Astrocyte of the spinal cord (primary cell): ENCODE data around the gene FAM168A.

Experiments
- DNase-seq: peaks from one replicate; pipeline ENCODE4 v3.0.0; 2011; ENCODE audit warnings: low read depth, low spot score
- H3K4me3 ChIP-seq: 2 replicates; pipeline ENCODE4 v1.5.1; 2011; ENCODE audit warnings: low read depth, mild to moderate bottlenecking, low read length, moderate library complexity
- CTCF ChIP-seq: IDR thresholded peaks from 2 replicates; pipeline ENCODE4 v1.5.1; 2012; ENCODE audit warnings: low read depth, mild to moderate bottlenecking, low read length, inconsistent platforms
- in situ Hi-C: cut with HindIII; loops from 2 replicates; pipeline ENCODE4 v1.10.0; 2017; ENCODE audit warnings: low sequenced_read_pairs

Gene FAM168A

GRCh38 chr11:73465023-73465675 is 132.8 kb downstream of the FAM168A start:
- TF ChIP-seq CTCF = no peak
- no peak overlapping the region for H3K4me3 ChIP-seq
- in situ Hi-C loops = no loop called here
- DNase-seq = no peak

DNA sequence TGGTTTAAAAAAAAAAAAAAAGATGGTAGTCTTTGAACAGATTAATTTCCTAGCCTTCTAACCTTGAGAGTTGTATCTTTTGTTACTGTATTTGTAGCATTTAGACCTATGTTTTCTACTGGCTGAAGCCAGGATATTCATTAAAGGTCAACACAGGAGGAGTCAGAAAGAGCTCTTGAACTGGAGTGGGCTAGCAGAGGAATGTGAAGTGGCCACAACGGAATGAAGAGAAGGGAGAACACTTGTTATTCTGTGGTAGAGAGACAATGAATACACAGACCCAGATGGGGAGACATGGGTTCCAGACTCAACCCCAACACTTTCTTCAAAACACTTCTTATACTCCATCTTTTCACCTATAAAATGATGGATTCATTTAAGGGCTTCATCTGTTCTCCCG is 133.6 kb downstream of the FAM168A start:
- no peak overlapping the region for H3K4me3 ChIP-seq
- peak; percentile 26 for DNase-seq
- in situ Hi-C loops = no loop called here
- no peak for TF ChIP-seq CTCF

DNA sequence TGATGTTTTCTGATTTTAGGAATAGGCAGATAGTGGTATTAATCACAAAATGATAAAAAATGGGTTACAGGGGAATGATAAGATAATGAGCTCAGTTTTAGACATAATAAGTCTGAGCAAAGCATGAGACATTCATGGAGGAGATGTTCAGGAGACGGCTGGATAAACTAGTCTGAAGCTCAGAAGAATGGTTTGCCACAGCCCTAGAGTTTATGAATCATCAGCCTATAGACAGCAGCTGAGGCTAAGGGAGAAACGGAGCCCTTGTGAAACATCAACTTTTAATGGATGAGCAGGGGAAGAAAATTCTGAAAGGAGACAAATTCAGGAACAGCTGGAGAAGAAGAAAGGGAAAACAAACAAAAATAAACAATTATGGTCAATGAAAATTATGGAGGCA is 134.6 kb downstream of the FAM168A start:
- in situ Hi-C loops = no loop called here
- DNase-seq = peak; percentile 32
- no peak overlapping the region for H3K4me3 ChIP-seq
- no peak for TF ChIP-seq CTCF

GRCh38 chr11:73461964-73462363 is 135.9 kb downstream of the FAM168A start:
- in situ Hi-C loops = no loop called here
- H3K4me3 ChIP-seq = no peak overlapping the region
- no peak for DNase-seq
- no peak for TF ChIP-seq CTCF

DNA sequence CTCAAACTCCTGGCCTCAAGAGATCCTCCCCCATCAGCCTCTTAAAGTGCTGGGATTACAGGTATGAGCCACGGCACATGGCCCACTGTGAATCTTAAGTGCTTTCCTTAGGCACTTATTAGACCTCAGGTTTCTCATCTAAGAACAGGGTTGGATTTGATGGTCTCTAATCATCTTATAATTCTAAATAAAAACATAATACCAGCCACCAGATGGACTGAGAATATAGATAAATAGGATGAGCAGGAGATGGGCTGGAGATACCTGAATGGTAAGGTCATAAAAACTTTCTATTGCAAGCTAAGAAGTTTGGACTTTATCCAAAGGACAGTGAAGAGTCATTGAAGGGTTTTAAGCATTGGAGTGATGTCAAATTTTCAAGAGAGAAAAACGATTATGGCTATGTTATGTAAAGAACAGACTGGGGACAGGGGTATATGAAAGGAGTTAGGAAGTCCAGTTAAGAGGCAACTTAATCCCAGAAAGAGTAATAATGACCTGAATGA is 136.5 kb downstream of the FAM168A start:
- DNase-seq = no peak
- no peak for TF ChIP-seq CTCF
- no peak overlapping the region for H3K4me3 ChIP-seq
- in situ Hi-C loops = no loop called here

- in situ Hi-C loops = no loop called here
- no peak for DNase-seq
These were observed 139.7 kb downstream of the FAM168A start for GRCh38 chr11:73458201-73458600.

More at GRCh38 chr11:73458201-73458600, 139.7 kb downstream of the FAM168A start:
- H3K4me3 ChIP-seq = no peak overlapping the region
- TF ChIP-seq CTCF = no peak
